ENCODE results near the gene NUP93.
A peak's percentile ranks its signal among the peaks of the same experiment; 100 is the strongest.

The NUP93 gene

DNA sequence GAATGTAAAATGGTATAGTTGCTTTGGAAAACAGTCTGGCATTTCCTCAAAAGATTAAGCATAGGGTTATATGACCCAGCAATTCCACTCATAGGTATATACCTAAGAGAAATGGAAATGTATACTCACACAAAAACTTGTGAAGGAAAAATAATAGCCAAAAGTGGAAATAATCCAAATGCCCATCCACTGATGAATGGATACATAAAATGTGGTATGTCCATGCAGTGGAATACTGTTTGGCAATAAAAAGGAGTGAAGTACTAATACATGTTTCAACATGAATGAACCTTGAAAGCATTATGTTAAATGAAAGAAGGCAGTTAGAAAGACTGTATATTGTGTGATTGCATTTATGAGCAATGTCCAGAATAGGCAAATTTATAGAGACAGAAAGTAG, 25.1 kb downstream of the NUP93 start:
- Histone ChIP-seq H3K36me3 (ENCODE audit: control insufficient read depth in 2 of 2, insufficient read depth in 2 of 2, low read length in 2 of 2) (peaks cover 2% of the 10 kb centered on the region in 2 donors), H3K27ac (ENCODE audit: low read depth in 2 of 2, low read length in 2 of 2) (no peak overlapping the region), H3K9ac (ENCODE audit: low read depth in 1 of 2, low read length in 2 of 2) (no peak overlapping the region), H3K27me3 (ENCODE audit: control insufficient read depth in 2 of 2, insufficient read depth in 2 of 2, low read length in 2 of 2) (no peaks in the 10 kb centered on the region), H3K9me3 (ENCODE audit: control insufficient read depth in 2 of 2, low read length in 2 of 2) (no peaks in the 10 kb centered on the region), H3K4me1 (ENCODE audit: control insufficient read depth in 2 of 2, insufficient read depth in 2 of 2, low read length in 2 of 2) (peaks cover 0 to 4% of the 10 kb centered on the region in 2 donors), H3K4me3 (ENCODE audit: low read length in 2 of 2) (no peak overlapping the region)

DNA sequence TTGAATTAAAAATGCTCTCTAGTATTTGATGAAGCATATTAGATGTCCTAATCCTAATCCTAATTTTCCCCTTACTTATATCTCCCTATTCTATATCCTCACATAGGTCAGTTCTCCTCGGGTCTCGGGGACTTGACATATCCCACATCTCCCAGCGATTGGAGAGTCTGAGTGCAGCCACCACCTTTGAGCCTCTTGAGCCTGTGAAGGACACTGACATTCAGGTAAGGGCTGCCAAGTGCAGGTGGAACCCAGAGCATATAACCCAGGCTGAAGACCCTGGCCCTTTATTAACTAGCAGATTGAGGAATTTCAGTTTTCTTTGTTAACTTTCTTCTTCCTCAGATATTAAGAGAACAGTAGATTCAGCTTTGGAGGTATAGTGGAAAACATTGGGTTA, 28.5 kb downstream of the NUP93 start:
- no peaks in the 10 kb centered on the region for H3K9me3 ChIP-seq (ENCODE audit: control insufficient read depth in 2 of 2, low read length in 2 of 2)
- H3K4me3 ChIP-seq (ENCODE audit: low read length in 2 of 2) = no peak overlapping the region
- H3K27me3 ChIP-seq (ENCODE audit: control insufficient read depth in 2 of 2, insufficient read depth in 2 of 2, low read length in 2 of 2) = no peaks in the 10 kb centered on the region
- no peak overlapping the region for H3K9ac ChIP-seq (ENCODE audit: low read depth in 1 of 2, low read length in 2 of 2)
- peaks cover 9% of the 10 kb centered on the region in 2 donors for H3K36me3 ChIP-seq (ENCODE audit: control insufficient read depth in 2 of 2, insufficient read depth in 2 of 2, low read length in 2 of 2)
- H3K27ac ChIP-seq (ENCODE audit: low read depth in 2 of 2, low read length in 2 of 2) = no peak overlapping the region
- H3K4me1 ChIP-seq (ENCODE audit: control insufficient read depth in 2 of 2, insufficient read depth in 2 of 2, low read length in 2 of 2) = peaks cover 0 to 2% of the 10 kb centered on the region in 2 donors

GRCh38 chr16:56758930-56759329, 29.0 kb downstream of the NUP93 start:
- H3K27me3 ChIP-seq (ENCODE audit: control insufficient read depth in 2 of 2, insufficient read depth in 2 of 2, low read length in 2 of 2) = no peaks in the 10 kb centered on the region
- H3K36me3 ChIP-seq (ENCODE audit: control insufficient read depth in 2 of 2, insufficient read depth in 2 of 2, low read length in 2 of 2) = peaks cover 9% of the 10 kb centered on the region in 2 donors
- peaks cover 0 to 2% of the 10 kb centered on the region in 2 donors for H3K4me1 ChIP-seq (ENCODE audit: control insufficient read depth in 2 of 2, insufficient read depth in 2 of 2, low read length in 2 of 2)
- H3K9me3 ChIP-seq (ENCODE audit: control insufficient read depth in 2 of 2, low read length in 2 of 2) = no peaks in the 10 kb centered on the region
- H3K9ac ChIP-seq (ENCODE audit: low read depth in 1 of 2, low read length in 2 of 2) = no peak overlapping the region
- no peak overlapping the region for H3K27ac ChIP-seq (ENCODE audit: low read depth in 2 of 2, low read length in 2 of 2)
- H3K4me3 ChIP-seq (ENCODE audit: low read length in 2 of 2) = no peak overlapping the region

GRCh38 chr16:56763291-56763916, 33.5 kb downstream of the NUP93 start:
- Histone ChIP-seq H3K9me3 (ENCODE audit: control insufficient read depth in 2 of 2, low read length in 2 of 2) (no peaks in the 10 kb centered on the region), H3K36me3 (ENCODE audit: control insufficient read depth in 2 of 2, insufficient read depth in 2 of 2, low read length in 2 of 2) (peaks cover 9% of the 10 kb centered on the region in 2 donors), H3K4me3 (ENCODE audit: low read length in 2 of 2) (no peak overlapping the region), H3K27me3 (ENCODE audit: control insufficient read depth in 2 of 2, insufficient read depth in 2 of 2, low read length in 2 of 2) (no peaks in the 10 kb centered on the region), H3K4me1 (ENCODE audit: control insufficient read depth in 2 of 2, insufficient read depth in 2 of 2, low read length in 2 of 2) (peaks cover 0 to 4% of the 10 kb centered on the region in 2 donors), H3K27ac (ENCODE audit: low read depth in 2 of 2, low read length in 2 of 2) (peak overlapping the region in 1 of 2 donors; percentile 1), H3K9ac (ENCODE audit: low read depth in 1 of 2, low read length in 2 of 2) (no peak overlapping the region)

DNA sequence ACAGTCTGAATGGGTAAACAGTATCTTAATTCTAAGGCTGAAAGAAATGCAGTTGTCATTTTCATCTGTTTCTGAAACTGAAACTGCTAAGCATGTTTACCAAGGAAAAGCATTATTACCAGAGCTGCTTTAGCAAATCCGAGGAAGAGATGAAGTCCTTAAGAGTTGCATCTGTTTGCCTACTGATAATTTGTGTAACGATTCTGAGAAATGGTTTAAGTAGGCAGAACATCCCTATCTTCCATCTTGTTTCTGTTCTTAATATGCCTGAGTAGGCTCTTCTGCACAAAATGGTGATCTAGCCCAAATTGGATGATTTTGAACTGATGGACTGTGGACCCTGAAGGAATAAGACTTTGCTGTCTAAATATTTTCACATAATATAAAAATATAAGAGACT, 34.9 kb downstream of the NUP93 start:
- peaks cover 9% of the 10 kb centered on the region in 2 donors for H3K36me3 ChIP-seq (ENCODE audit: control insufficient read depth in 2 of 2, insufficient read depth in 2 of 2, low read length in 2 of 2)
- no peak overlapping the region for H3K9ac ChIP-seq (ENCODE audit: low read depth in 1 of 2, low read length in 2 of 2)
- no peak overlapping the region for H3K4me3 ChIP-seq (ENCODE audit: low read length in 2 of 2)
- H3K27me3 ChIP-seq (ENCODE audit: control insufficient read depth in 2 of 2, insufficient read depth in 2 of 2, low read length in 2 of 2) = no peaks in the 10 kb centered on the region
- no peaks in the 10 kb centered on the region for H3K9me3 ChIP-seq (ENCODE audit: control insufficient read depth in 2 of 2, low read length in 2 of 2)
- H3K27ac ChIP-seq (ENCODE audit: low read depth in 2 of 2, low read length in 2 of 2) = no peak overlapping the region
- peaks cover 2 to 11% of the 10 kb centered on the region in 2 donors for H3K4me1 ChIP-seq (ENCODE audit: control insufficient read depth in 2 of 2, insufficient read depth in 2 of 2, low read length in 2 of 2)

GRCh38 chr16:56765949-56766348, 36.0 kb downstream of the NUP93 start:
- Histone ChIP-seq H3K27ac (ENCODE audit: low read depth in 2 of 2, low read length in 2 of 2) (no peak overlapping the region), H3K36me3 (ENCODE audit: control insufficient read depth in 2 of 2, insufficient read depth in 2 of 2, low read length in 2 of 2) (no peaks in the 10 kb centered on the region), H3K27me3 (ENCODE audit: control insufficient read depth in 2 of 2, insufficient read depth in 2 of 2, low read length in 2 of 2) (no peaks in the 10 kb centered on the region), H3K4me1 (ENCODE audit: control insufficient read depth in 2 of 2, insufficient read depth in 2 of 2, low read length in 2 of 2) (peaks cover 2 to 14% of the 10 kb centered on the region in 2 donors), H3K4me3 (ENCODE audit: low read length in 2 of 2) (no peak overlapping the region), H3K9ac (ENCODE audit: low read depth in 1 of 2, low read length in 2 of 2) (no peak overlapping the region), H3K9me3 (ENCODE audit: control insufficient read depth in 2 of 2, low read length in 2 of 2) (no peaks in the 10 kb centered on the region)

- Histone ChIP-seq H3K4me1 (ENCODE audit: control insufficient read depth in 2 of 2, insufficient read depth in 2 of 2, low read length in 2 of 2) (peaks cover 2 to 14% of the 10 kb centered on the region in 2 donors), H3K36me3 (ENCODE audit: control insufficient read depth in 2 of 2, insufficient read depth in 2 of 2, low read length in 2 of 2) (no peaks in the 10 kb centered on the region), H3K9me3 (ENCODE audit: control insufficient read depth in 2 of 2, low read length in 2 of 2) (no peaks in the 10 kb centered on the region), H3K4me3 (ENCODE audit: low read length in 2 of 2) (no peak overlapping the region), H3K27ac (ENCODE audit: low read depth in 2 of 2, low read length in 2 of 2) (no peak overlapping the region), H3K9ac (ENCODE audit: low read depth in 1 of 2, low read length in 2 of 2) (no peak overlapping the region), H3K27me3 (ENCODE audit: control insufficient read depth in 2 of 2, insufficient read depth in 2 of 2, low read length in 2 of 2) (no peaks in the 10 kb centered on the region)
Observed at GRCh38 chr16:56767024-56767423, 37.1 kb downstream of the NUP93 start.

GRCh38 chr16:56769677-56770076, 39.7 kb downstream of the NUP93 start:
- H3K9ac ChIP-seq (ENCODE audit: low read depth in 1 of 2, low read length in 2 of 2) = no peak overlapping the region
- H3K9me3 ChIP-seq (ENCODE audit: control insufficient read depth in 2 of 2, low read length in 2 of 2) = no peaks in the 10 kb centered on the region
- H3K4me3 ChIP-seq (ENCODE audit: low read length in 2 of 2) = no peak overlapping the region
- no peaks in the 10 kb centered on the region for H3K36me3 ChIP-seq (ENCODE audit: control insufficient read depth in 2 of 2, insufficient read depth in 2 of 2, low read length in 2 of 2)
- H3K27me3 ChIP-seq (ENCODE audit: control insufficient read depth in 2 of 2, insufficient read depth in 2 of 2, low read length in 2 of 2) = no peaks in the 10 kb centered on the region
- H3K4me1 ChIP-seq (ENCODE audit: control insufficient read depth in 2 of 2, insufficient read depth in 2 of 2, low read length in 2 of 2) = peaks cover 2 to 10% of the 10 kb centered on the region in 2 donors
- H3K27ac ChIP-seq (ENCODE audit: low read depth in 2 of 2, low read length in 2 of 2) = no peak overlapping the region

DNA sequence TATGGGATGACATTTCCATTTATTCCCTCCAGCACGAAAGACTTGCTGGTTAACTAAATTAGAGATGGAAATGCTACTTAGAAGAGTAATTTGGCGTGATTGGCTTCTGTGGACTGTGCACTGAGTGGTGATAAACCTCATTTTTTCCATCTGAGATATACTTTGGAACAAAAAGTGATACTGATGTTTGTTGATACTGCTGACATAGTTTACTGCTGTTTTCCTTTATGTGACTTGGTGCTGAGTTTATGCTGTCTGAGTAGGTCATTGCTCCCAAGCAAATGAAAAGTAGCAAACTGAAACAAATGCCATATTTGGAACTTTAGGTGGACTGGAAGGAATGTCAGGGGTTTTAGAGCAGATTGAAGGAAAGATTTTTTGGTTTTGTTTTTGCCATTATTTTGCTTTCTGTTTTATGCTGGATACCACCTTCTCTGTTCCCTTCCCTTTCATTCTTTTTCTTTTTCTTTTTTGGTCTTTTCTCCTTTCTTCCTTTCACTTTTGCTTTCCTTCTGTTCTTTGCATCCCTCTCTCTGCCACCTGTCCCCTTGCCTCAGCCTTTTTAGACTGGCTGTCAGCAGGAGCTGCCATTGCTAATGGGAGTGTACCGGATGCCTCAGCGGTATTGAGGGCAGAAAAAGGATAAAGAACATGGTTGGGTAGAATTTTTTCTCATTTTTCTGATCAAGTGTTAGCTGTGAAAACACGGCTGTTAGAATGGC, 41.8 kb downstream of the NUP93 start:
- no peak overlapping the region for H3K9ac ChIP-seq (ENCODE audit: low read depth in 1 of 2, low read length in 2 of 2)
- peaks cover 2 to 10% of the 10 kb centered on the region in 2 donors for H3K4me1 ChIP-seq (ENCODE audit: control insufficient read depth in 2 of 2, insufficient read depth in 2 of 2, low read length in 2 of 2)
- no peak overlapping the region for H3K4me3 ChIP-seq (ENCODE audit: low read length in 2 of 2)
- H3K36me3 ChIP-seq (ENCODE audit: control insufficient read depth in 2 of 2, insufficient read depth in 2 of 2, low read length in 2 of 2) = no peaks in the 10 kb centered on the region
- no peaks in the 10 kb centered on the region for H3K9me3 ChIP-seq (ENCODE audit: control insufficient read depth in 2 of 2, low read length in 2 of 2)
- no peak overlapping the region for H3K27ac ChIP-seq (ENCODE audit: low read depth in 2 of 2, low read length in 2 of 2)
- H3K27me3 ChIP-seq (ENCODE audit: control insufficient read depth in 2 of 2, insufficient read depth in 2 of 2, low read length in 2 of 2) = no peaks in the 10 kb centered on the region

DNA sequence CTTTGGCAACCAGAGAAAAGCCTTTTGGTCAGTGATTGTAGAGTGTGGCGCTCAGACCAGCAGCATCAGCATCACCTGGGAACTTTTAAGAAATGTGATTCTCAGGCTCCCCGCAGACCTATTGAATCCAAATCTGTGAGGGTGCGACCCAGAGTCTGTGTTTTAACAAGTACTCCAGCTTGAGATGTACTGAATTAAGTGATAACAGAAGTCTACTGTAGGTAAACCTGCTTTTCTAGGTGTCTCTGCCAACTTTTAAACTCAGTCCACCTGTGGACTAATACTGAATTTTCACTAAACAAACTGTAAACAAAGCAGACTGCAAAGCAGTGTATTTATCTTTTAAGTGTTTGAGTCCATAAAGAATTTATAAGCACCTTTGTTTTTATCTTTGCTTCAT, 43.6 kb downstream of the NUP93 start:
- H3K4me1 ChIP-seq (ENCODE audit: control insufficient read depth in 2 of 2, insufficient read depth in 2 of 2, low read length in 2 of 2) = peaks cover 2 to 10% of the 10 kb centered on the region in 2 donors
- H3K27ac ChIP-seq (ENCODE audit: low read depth in 2 of 2, low read length in 2 of 2) = no peak overlapping the region
- no peak overlapping the region for H3K9ac ChIP-seq (ENCODE audit: low read depth in 1 of 2, low read length in 2 of 2)
- H3K4me3 ChIP-seq (ENCODE audit: low read length in 2 of 2) = no peak overlapping the region
- H3K36me3 ChIP-seq (ENCODE audit: control insufficient read depth in 2 of 2, insufficient read depth in 2 of 2, low read length in 2 of 2) = no peaks in the 10 kb centered on the region
- H3K27me3 ChIP-seq (ENCODE audit: control insufficient read depth in 2 of 2, insufficient read depth in 2 of 2, low read length in 2 of 2) = no peaks in the 10 kb centered on the region
- no peaks in the 10 kb centered on the region for H3K9me3 ChIP-seq (ENCODE audit: control insufficient read depth in 2 of 2, low read length in 2 of 2)

Data from mucosa of rectum (tissue), 2 donors.